ENCODE data around the gene COA8.

Gene COA8

DNA sequence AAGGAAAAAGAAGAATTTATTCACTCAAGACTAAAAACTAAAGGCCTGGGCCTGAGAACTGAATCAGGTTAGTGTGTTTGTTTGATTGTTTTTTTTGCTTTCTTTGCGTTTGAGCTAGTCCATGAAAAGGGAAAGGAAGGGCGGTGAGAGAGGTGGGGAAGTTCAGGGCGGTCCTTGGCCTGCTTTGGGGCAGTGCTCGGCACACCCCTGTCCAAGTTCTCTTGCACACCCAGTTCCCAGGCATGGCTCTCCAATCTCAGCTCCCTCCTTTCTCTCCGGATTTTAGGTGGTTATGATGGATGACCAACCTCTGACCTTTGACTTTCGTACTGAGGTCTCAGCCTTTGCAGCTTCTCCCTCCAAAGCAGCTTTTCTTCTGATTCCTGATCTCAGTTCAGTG lies 11.3 kb downstream of the COA8 start:
- no peak overlapping the region for H2AFZ ChIP-seq (ENCODE audit: low read depth)
- no peak for TF ChIP-seq CTCF (conservative IDR thresholded peaks at IDR 0.05; ENCODE audit: low read depth, low read length)
- no peak overlapping the region for H3K4me2 ChIP-seq

GRCh38 chr14:103574707-103575285 lies 12.0 kb downstream of the COA8 start:
- H3K36me3 ChIP-seq (ENCODE audit: insufficient read depth) = no peaks in the 10 kb centered on the region
- H3K4me3 ChIP-seq (IDR thresholded peaks at IDR 0.05; ENCODE audit: insufficient read depth, low read depth, low read length) = no peak overlapping the region
- H3K9ac ChIP-seq = no peak overlapping the region
- no peaks in the 10 kb centered on the region for H4K20me1 ChIP-seq (ENCODE audit: insufficient read depth)
- no peaks in the 10 kb centered on the region for H3K27me3 ChIP-seq (ENCODE audit: insufficient read depth, low read depth)
- no peak for TF ChIP-seq CTCF (conservative IDR thresholded peaks at IDR 0.05; ENCODE audit: low read depth, low read length)
- H3K27ac ChIP-seq = no peak overlapping the region
- no peaks in the 10 kb centered on the region for H3K79me2 ChIP-seq (ENCODE audit: insufficient read depth, low read depth)
- no peak overlapping the region for H2AFZ ChIP-seq (ENCODE audit: low read depth)
- no peak overlapping the region for H3K4me2 ChIP-seq
- no peaks in the 10 kb centered on the region for H3K4me1 ChIP-seq (ENCODE audit: low read depth, poor library complexity, severe bottlenecking)

More for the DNA sequence above, 11.3 kb downstream of the COA8 start:
- H3K79me2 ChIP-seq (ENCODE audit: insufficient read depth, low read depth) = no peaks in the 10 kb centered on the region
- H4K20me1 ChIP-seq (ENCODE audit: insufficient read depth) = no peaks in the 10 kb centered on the region
- no peak overlapping the region for H3K9ac ChIP-seq
- no peaks in the 10 kb centered on the region for H3K4me1 ChIP-seq (ENCODE audit: low read depth, poor library complexity, severe bottlenecking)
- H3K36me3 ChIP-seq (ENCODE audit: insufficient read depth) = no peaks in the 10 kb centered on the region
- H3K4me3 ChIP-seq (IDR thresholded peaks at IDR 0.05; ENCODE audit: insufficient read depth, low read depth, low read length) = no peak overlapping the region
- no peaks in the 10 kb centered on the region for H3K27me3 ChIP-seq (ENCODE audit: insufficient read depth, low read depth)
- no peak overlapping the region for H3K27ac ChIP-seq

DNA sequence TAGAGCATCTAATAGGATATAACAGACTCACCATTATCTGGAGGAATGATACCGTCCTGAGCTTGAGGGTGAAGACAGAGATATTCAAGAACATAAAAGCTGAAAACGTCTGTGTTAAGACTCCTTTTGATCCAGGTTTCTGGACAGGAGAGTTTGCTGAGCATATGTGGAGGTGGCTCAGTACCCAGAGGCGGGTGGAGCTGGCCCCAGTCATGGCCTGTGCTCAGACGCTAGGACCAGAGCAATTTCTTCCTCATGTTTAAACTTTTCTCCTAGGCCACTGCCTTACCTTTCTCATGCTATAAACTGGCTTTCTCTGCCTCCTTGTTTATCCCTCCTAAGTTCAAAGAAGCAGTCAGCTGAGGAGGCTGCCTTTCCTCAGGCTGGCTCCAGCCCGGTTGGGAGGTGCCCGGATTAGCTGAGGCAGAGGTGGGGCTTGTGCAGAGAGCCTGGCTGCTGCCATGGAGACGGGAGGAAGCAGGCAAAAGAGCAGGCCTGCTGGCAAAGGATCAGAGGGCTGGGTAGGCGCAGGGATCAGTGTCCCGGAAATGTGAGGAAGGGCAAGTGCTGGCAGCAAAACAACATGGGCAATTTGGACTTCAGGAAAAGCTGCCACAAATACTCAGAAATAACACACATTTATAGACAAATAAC lies 13.7 kb downstream of the COA8 start:
- H3K27ac ChIP-seq = no peak overlapping the region
- H3K79me2 ChIP-seq (ENCODE audit: insufficient read depth, low read depth) = no peaks in the 10 kb centered on the region
- no peak overlapping the region for H3K4me2 ChIP-seq
- no peaks in the 10 kb centered on the region for H3K36me3 ChIP-seq (ENCODE audit: insufficient read depth)
- TF ChIP-seq CTCF (conservative IDR thresholded peaks at IDR 0.05; ENCODE audit: low read depth, low read length) = no peak
- H3K4me1 ChIP-seq (ENCODE audit: low read depth, poor library complexity, severe bottlenecking) = no peaks in the 10 kb centered on the region
- H3K4me3 ChIP-seq (IDR thresholded peaks at IDR 0.05; ENCODE audit: insufficient read depth, low read depth, low read length) = no peak overlapping the region
- no peaks in the 10 kb centered on the region for H4K20me1 ChIP-seq (ENCODE audit: insufficient read depth)
- H3K9ac ChIP-seq = no peak overlapping the region
- no peak overlapping the region for H2AFZ ChIP-seq (ENCODE audit: low read depth)
- no peaks in the 10 kb centered on the region for H3K27me3 ChIP-seq (ENCODE audit: insufficient read depth, low read depth)

GRCh38 chr14:103578401-103579075 lies 15.8 kb downstream of the COA8 start:
- Histone ChIP-seq H3K36me3 (ENCODE audit: insufficient read depth) (no peaks in the 10 kb centered on the region), H3K79me2 (ENCODE audit: insufficient read depth, low read depth) (no peaks in the 10 kb centered on the region), H3K27ac (no peak overlapping the region), H3K4me1 (ENCODE audit: low read depth, poor library complexity, severe bottlenecking) (no peaks in the 10 kb centered on the region), H3K4me3 (IDR thresholded peaks at IDR 0.05; ENCODE audit: insufficient read depth, low read depth, low read length) (no peak overlapping the region), H3K27me3 (ENCODE audit: insufficient read depth, low read depth) (no peaks in the 10 kb centered on the region), H4K20me1 (ENCODE audit: insufficient read depth) (no peaks in the 10 kb centered on the region), H3K4me2 (no peak overlapping the region), H2AFZ (ENCODE audit: low read depth) (no peak overlapping the region), H3K9ac (no peak overlapping the region)
- no peak for TF ChIP-seq CTCF (conservative IDR thresholded peaks at IDR 0.05; ENCODE audit: low read depth, low read length)
